ENCODE data around the gene CYP26C1.

GRCh38 chr10:93079663-93080349, 19.2 kb downstream of the CYP26C1 start:
- no peak for TF ChIP-seq CTCF (tag by site-specific recombination; IDR thresholded peaks at IDR 0.05)
- TF ChIP-seq ZNF510 (tag by site-specific recombination; IDR thresholded peaks at IDR 0.05; ENCODE audit: insufficient replicate concordance), result no peak
- TF ChIP-seq ZBTB8A (tag by site-specific recombination; IDR thresholded peaks at IDR 0.05), result no peak
- no peak for TF ChIP-seq ZNF416 (tag by site-specific recombination; IDR thresholded peaks at IDR 0.05)
- no peak for TF ChIP-seq ZNF791 (tag by site-specific recombination; IDR thresholded peaks at IDR 0.05)
- TF ChIP-seq ZNF184 (tag by site-specific recombination; IDR thresholded peaks at IDR 0.05), result no peak
- TF ChIP-seq ZNF558 (tag by site-specific recombination; IDR thresholded peaks at IDR 0.05), result no peak
- TF ChIP-seq SALL2 (tag by site-specific recombination; IDR thresholded peaks at IDR 0.05; ENCODE audit: borderline replicate concordance), result no peak
- TF ChIP-seq ZNF514 (tag by site-specific recombination; IDR thresholded peaks at IDR 0.05), result no peak
- TF ChIP-seq ZNF433 (tag by site-specific recombination; IDR thresholded peaks at IDR 0.05; ENCODE audit: low read depth), result no peak
